ENCODE results near the gene PPP2R3B. TPM values are rescaled to one million over a fixed set of nuclear protein-coding genes. Genes with fewer than 3 reads are reported as not detected.
"Not testable (repeated sequence)": the region's sequence is repeated elsewhere in the genome, so short reads cannot be mapped to it uniquely, and the experiment has no call there.

The PPP2R3B gene
- total RNA-seq, 2 experiments from 2014 or later, result 25.2 to 26.9 TPM

GRCh38 chrX:310621-311155, 76.0 kb downstream of the PPP2R3B start:
- ChIA-PET POLR2A (no interaction called here), CTCF (no interaction called here)

- CTCF ChIA-PET, result no interaction called here
- POLR2A ChIA-PET, result no interaction called here
These were observed 77.7 kb downstream of the PPP2R3B start for GRCh38 chrX:308821-309520.

DNA sequence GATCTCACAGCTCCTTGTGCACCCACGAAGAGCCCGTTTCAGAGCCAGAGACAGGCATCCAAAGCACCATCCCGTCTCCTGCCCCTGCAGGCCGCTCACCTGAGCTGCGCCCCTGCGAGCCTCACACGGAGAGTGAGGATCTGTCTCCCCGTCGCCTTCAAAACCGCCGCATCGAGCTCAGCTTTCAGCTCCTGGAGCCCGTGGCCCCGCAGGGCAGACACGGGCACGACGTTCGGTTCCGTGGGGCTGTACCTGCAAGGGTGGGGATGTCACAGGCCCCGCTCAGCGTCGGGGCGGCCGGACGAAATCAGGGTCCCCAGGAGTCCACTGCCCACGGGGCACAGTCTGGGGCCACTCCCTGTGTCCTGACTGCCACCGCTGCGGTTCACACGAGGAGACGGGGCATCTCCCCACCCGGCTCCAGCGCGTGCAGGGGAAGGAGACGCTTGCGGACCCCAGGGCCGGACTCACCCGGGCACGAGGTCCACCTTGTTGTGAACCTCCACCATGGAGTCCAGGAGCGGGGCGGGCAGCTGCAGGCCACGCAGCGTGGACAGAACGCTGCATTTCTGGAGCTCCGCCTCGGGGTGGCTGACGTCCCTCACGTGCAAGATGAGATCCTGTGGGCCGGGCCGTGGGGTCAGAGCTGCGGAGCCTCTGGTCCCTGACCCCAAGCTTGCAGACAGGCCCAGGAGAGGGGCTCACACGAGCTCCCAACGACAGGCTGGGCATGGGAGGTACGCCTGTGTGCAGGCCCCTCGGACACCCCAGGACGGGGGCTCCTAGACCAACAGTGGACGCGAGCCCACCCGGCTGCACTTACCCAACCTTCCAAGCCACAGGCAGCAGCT, 79.2 kb downstream of the PPP2R3B start:
- ChIA-PET POLR2A (no interaction called here), CTCF (no interaction called here)

DNA sequence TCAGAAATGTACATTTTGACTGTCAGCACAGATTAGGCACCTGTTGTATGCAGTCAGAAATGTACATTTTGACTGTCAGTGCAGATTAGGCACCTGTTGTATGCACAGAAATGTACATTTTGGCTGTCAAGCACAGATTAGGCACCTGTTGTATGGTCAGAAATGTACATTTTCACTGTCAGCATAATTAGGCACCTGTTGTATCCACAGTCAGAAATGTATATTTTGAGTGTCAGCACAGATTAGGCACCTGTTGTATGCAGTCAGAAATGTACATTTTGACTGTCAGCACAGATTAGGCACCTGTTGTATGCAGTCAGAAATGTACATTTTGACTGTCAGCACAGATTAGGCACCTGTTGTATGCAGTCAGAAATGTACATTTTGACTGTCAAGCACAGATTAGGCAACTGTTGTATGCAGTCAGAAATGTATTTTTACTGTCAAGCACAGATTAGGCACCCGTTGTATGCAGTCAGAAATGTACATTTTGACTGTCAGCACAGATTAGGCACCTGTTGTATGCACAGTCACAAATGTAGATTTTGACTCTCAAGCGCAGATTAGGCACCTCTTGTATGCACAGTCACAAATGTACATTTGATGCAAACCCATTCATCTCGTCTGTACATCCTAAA, 80.0 kb downstream of the PPP2R3B start:
- POLR2A ChIA-PET, result not testable (repeated sequence)

GRCh38 chrX:305781-306613, 80.7 kb downstream of the PPP2R3B start:
- CTCF ChIA-PET, result not testable (repeated sequence)

More for the DNA sequence above, 80.0 kb downstream of the PPP2R3B start:
- CTCF ChIA-PET, result not testable (repeated sequence)

GRCh38 chrX:302975-303374, 83.7 kb downstream of the PPP2R3B start:
- ChIA-PET CTCF (no interaction called here), POLR2A (no interaction called here)

More at GRCh38 chrX:305781-306613, 80.7 kb downstream of the PPP2R3B start:
- POLR2A ChIA-PET, result not testable (repeated sequence)

DNA sequence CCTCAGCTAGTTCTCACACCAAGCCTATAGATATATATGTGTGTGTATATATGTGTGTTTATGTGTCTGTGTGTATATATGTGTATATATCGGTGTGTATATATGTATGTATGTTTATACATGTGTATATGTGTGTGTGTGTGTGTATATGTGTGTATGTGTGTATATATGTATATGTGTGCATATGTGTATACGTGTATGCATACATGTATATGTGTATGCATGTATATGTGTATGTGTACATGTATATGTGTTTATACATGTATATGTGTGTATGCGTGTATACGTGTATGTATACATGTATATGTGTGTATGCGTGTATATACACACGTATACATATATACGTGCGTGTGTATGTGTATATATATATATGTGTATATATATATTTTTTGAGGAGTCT, 86.4 kb downstream of the PPP2R3B start:
- CTCF ChIA-PET, result no interaction called here

GRCh38 chrX:298993-299392, 87.7 kb downstream of the PPP2R3B start:
- ChIA-PET POLR2A (no interaction called here), CTCF (no interaction called here)

More for the DNA sequence above, 86.4 kb downstream of the PPP2R3B start:
- POLR2A ChIA-PET, result no interaction called here

GRCh38 chrX:295136-295535, 91.6 kb downstream of the PPP2R3B start:
- CTCF ChIA-PET, result no interaction called here
- POLR2A ChIA-PET, result no interaction called here

GRCh38 chrX:292900-293897, 93.5 kb downstream of the PPP2R3B start:
- ChIA-PET POLR2A (no interaction called here), CTCF (no interaction called here)

DNA sequence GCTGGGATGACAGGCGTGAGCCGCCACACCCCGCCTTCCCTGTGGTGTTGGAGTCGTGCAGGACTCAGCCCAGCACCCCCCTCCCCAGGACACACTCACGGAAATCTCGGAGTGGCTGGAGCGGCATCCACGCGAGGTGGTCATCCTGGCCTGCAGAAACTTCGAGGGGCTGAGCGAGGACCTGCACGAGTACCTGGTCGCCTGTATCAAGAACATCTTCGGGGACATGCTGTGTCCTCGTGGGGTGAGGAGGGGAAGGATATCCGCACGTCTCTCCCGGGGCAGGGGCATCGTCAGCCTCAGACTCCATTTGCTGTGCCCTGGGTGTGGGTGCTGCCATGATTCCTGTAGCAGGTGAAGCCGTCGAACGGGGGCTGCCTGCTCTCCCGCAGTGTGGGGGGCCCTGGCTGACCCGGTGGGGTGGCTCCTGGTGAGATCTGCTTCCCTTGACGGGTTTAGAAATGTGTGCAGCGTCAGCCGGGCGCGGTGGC, 95.3 kb downstream of the PPP2R3B start:
- ChIA-PET CTCF (no interaction called here), POLR2A (no interaction called here)

GRCh38 chrX:290476-291166, 96.1 kb downstream of the PPP2R3B start:
- CTCF ChIA-PET, result no interaction called here
- POLR2A ChIA-PET, result no interaction called here

- ChIA-PET POLR2A (no interaction called here), CTCF (no interaction called here)
These were observed 98.1 kb downstream of the PPP2R3B start for GRCh38 chrX:288561-288991.

DNA sequence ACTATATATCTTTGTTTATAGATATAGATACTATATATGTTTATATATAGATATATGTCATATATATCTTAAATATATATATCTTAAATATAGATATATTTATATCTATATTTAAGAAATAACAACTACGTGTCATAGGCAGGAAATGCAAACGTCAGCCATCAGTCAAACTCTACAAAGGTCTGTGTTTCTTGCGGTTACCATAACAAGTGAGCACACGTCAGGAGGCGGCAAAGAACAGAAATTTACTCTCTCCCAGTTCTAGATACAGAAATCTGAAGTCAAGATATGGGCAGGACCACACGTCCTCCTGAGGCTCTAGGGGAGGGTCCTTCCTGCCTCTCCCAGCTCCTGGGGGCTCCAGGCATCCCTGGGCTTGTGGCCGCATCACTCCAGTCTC, 99.0 kb downstream of the PPP2R3B start:
- POLR2A ChIA-PET, result no interaction called here

DNA sequence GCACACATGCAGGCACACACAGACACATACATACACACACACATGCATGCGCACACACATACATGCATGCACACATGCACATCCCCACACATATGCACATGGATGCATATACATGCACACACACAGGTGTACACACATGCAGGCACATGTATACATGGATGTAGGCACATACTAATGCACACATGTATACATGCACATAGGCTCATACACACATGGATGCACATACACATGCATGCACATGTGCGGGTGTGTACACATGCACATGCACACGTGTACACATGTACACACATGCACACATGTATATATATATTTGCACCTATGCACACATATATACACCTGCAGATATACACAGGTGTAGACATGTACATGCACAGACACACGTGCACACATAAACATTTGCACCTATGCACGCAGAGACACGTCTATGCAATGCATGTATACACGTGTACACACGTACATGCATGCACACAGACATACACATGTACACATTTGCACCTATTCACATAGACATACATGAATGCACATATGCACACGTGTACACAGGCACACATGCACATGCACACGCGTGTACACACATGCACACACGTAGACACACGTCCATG, 101.5 kb downstream of the PPP2R3B start:
- ChIA-PET CTCF (no interaction called here), POLR2A (no interaction called here)

More for the DNA sequence above, 99.0 kb downstream of the PPP2R3B start:
- CTCF ChIA-PET, result no interaction called here
